Vagina (tissue), 2 donors: ENCODE measurements around the gene MCIDAS.

Source experiments
- POLR2A ChIP-seq, 2 donors: fragments of 450-650 bp; IDR thresholded peaks; one replicate each; pipeline ENCODE4 v1.6.1; 2017; ENCODE audit warnings: antibody characterized with exemption in 2 of 2, mild to moderate bottlenecking in 2 of 2, moderate library complexity in 2 of 2
- POLR2AphosphoS5 ChIP-seq, 2 donors: sonication (generic); formaldehyde crosslinking; IDR thresholded peaks; one replicate each; pipeline ENCODE4 v1.9.0; 2017; ENCODE audit warnings: antibody characterized with exemption in 2 of 2, mild to moderate bottlenecking in 2 of 2, low read depth in 1 of 2; ENCODE audit not compliant: insufficient read depth in 1 of 2
- TF ChIP-seq, protein P1 (sequence below), 3 experiments: fragments of 450-650 bp in 2 of 3; fragments of 200-600 bp in 1 of 3; sonication (generic) in 1 of 3; IDR thresholded peaks; one replicate each; pipeline ENCODE4 v1.5.1; 2017 to 2019; ENCODE audit warnings: antibody characterized with exemption in 3 of 3, mild to moderate bottlenecking in 2 of 3, moderate library complexity in 2 of 3

DNA sequence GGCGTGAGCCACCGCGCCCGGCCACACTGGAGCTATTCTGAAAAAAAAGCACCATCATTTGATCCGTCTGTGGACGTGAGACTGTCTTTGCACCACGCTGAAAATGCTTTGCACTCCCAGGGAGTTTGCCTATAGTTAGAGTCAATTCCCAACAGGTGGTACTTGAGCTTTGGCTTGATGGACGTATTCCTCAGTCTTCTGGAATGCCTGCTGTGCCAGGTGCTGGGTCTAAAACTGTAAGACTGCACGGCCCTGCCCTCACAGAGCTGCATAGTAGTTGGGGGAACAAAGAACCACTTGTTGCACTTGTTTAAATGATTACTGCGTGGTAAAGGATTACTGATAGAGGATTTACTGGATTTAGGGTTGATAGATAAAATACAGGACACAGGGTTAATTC lies 9.7 kb upstream of the MCIDAS start:
- TF ChIP-seq, protein P1, sequence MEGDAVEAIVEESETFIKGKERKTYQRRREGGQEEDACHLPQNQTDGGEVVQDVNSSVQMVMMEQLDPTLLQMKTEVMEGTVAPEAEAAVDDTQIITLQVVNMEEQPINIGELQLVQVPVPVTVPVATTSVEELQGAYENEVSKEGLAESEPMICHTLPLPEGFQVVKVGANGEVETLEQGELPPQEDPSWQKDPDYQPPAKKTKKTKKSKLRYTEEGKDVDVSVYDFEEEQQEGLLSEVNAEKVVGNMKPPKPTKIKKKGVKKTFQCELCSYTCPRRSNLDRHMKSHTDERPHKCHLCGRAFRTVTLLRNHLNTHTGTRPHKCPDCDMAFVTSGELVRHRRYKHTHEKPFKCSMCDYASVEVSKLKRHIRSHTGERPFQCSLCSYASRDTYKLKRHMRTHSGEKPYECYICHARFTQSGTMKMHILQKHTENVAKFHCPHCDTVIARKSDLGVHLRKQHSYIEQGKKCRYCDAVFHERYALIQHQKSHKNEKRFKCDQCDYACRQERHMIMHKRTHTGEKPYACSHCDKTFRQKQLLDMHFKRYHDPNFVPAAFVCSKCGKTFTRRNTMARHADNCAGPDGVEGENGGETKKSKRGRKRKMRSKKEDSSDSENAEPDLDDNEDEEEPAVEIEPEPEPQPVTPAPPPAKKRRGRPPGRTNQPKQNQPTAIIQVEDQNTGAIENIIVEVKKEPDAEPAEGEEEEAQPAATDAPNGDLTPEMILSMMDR (IDR thresholded peaks at IDR 0.05): no peak
- TF ChIP-seq POLR2AphosphoS5 (IDR thresholded peaks at IDR 0.05; ENCODE audit: insufficient read depth in 1 of 2, low read depth in 1 of 2) (no peak), POLR2A (IDR thresholded peaks at IDR 0.05) (no peak)
